ENCODE data around the gene KRTDAP.

Gene KRTDAP

DNA sequence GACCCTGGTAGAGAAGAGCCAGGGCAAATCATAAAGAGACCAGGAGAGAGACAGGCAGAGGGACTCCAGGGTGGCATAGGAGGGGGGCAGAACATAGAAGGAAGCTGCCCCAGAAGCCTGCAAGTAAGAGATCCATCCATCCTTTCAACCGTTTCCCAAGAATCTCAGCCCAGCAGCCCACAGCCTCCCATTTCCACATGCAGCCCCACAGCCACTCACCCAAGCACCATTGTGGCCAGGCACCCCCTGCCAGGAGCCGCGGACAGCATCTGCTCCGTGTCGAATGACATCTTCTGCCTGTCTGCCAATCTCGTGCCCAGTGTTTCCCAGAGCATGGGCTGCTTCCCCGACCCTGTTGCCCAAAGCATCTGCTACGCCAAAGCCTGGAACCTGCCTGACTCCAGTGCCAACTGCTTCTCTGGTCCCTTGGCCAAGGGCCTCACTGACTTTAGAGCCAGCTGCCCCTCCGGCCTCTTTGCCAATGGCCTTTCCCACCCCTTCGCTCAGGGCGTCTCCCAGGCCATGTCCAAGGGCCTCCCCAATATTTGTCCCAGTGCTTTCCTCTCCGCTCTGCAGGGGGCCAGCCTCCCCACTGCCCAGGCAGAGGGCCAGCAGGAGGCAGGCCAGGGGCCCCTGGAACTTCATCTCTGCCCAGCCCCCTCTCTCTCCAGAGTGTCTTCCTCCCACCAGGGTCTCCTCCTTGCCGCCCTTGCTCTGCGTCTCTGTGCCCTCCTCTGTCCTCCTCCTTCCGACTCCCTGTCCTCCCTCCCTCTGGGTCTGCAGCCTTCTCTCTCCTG lies 22.8 kb upstream of the KRTDAP start:
- DNase-seq: no peak

DNA sequence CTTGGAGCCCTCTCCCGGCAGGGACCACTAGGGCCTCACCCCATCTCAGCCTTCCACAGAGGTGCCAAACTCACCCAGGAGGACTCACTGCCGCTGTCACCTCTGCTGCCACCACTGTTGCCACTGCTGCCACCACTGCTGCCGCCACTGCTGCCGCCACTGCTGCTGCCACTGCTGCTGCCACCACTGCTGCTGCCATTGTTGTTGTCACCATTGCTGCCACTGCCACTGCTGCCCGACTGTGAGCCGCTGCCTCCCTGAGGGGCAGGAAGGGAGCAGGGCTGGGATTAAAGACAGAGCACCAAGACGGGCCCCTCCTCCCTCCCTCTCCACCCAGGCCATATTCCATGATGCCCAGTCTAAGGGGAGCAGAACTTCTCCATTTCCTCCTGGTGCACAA lies 21.1 kb upstream of the KRTDAP start:
- no peak for DNase-seq

DNA sequence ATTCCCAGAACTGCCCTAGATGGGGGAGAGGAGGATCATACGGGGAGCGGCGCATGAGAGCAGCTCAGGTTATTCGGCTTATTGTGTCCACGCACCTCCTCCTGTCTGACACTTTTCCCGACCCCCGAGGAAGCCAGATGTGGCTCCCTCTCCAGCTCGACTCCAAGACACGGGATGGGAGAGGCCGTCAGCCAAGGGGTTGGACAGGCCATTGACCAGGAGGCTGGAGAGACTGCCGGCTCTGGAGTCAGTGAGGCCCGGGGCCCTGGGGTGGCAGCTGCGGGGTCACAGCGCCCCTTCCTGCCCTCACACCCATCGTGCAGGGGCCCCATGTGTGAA lies 20.3 kb upstream of the KRTDAP start:
- DNase-seq: no peak

DNA sequence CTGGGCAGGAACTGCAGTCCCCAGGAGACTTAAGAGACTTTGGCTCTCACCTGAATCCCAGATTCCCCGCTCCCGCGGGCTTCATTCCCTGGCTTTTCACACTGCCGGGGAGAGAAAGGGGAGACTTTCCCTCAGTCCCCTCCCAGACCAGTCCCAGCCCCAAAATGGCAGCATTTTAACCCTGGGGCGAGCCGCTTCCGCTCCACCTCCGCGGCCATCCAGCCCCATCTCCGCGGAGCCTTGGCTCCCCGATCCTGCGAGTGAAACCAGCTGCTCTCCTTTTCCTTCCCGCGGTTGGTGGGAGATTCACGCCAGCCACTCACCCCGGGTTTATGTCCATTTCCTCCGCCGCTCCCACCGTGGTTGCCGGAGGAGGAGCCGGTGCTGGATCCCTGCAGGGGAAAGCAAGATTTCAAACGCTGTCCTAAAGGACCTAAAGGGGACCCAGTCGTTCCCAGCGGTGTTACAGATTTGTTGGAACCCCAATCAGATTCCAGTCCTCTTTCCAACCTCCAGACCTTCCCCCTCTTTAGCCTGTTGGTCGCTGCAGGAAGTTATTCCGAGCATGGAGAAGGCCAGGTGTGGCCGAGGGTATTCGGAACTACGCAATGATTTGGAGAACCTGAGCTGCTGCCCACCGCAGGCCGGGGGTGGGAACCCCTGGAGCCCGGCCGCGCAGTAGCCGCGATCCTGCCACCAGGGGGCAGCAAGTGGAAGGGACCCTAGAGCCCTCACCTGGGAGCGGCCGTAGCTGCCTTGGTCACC lies 19.8 kb upstream of the KRTDAP start:
- DNase-seq: peak; percentile 80

DNA sequence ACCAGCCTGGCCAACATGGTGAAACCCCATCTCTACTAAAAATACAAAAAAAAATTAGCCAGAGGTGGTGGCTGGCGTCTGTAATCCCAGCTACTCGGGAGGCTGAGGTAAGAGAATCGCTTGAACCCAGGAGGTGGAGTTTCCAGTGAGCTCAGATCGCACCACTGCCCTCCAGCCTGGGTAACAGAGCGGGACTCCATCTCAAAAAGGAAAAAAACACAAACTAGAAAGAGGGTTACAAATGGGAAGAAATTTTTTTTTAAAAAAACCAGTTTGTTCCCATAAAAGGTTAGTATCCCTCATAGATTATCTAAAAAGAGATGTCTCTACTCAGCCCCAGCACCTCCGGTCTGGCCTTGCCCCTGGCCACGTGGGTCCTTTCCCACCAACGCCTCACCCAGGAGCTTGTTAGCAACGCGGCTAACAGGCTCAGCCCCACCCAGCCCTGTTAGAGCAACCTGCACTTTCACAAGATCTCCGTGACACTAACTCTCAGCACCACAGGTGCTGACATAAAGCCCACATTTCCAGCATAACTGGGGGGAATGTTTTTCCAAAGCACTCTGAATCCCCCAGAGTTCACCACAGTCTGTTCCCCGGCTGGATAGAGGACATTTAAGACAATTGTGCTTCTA lies 18.9 kb upstream of the KRTDAP start:
- no peak for DNase-seq

DNA sequence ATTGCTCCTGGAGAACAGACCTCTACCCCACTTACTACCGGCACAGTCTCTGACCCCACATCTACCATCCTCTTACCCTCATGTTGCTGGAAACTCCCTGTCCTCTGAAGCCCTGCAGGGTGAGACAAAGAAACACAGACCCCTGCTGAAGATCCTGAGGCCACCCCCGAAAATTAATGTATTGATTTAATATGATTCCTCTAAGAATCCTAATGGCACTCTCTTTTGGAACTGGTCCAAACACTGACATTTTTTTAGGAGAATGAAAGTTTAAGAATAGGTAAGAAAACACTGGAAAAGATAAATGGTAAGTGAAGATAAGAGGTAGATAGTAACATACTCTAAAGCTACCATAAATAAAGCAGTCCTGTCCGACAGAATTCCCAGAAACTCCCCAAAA lies 17.9 kb upstream of the KRTDAP start:
- no peak for DNase-seq

DNA sequence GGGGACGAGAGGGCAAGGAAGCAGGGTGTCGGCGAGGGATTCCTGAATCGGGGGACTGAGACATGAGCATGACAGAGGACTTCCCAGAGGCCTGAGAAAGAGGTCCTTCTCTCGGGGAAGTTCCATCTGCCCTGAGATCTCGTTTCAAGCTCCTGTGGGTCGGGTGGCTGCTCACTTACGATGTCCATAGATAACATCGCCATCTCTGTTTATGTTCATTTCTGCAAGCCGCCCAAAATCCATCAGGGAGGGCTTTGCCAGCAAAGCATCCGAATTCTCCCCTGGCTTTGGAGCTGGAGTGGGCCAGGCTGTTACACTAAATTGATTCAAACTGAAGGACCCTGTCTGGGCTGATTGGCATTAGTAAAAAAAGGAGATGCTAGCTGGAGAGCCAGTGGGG lies 17.3 kb upstream of the KRTDAP start:
- no peak for DNase-seq

DNA sequence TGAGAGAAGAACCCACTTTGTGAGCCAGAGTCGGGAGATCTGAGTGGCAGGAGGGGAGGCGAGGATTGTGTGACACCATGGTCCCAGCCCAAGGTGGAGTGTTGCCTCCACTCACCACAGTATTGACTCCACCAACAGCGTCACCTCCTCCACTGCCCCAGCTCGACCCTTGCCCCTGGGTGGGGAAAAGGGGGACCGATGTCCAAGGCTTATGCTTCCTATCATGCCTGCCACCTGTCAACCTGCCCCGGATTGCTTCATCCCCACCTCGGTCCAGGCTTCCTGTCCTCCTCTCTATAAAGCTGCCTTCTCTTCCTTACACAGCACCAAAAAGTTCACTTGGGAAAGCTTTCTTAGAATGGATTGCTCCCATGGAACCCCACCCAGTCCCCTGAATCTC lies 15.7 kb upstream of the KRTDAP start:
- DNase-seq: no peak

DNA sequence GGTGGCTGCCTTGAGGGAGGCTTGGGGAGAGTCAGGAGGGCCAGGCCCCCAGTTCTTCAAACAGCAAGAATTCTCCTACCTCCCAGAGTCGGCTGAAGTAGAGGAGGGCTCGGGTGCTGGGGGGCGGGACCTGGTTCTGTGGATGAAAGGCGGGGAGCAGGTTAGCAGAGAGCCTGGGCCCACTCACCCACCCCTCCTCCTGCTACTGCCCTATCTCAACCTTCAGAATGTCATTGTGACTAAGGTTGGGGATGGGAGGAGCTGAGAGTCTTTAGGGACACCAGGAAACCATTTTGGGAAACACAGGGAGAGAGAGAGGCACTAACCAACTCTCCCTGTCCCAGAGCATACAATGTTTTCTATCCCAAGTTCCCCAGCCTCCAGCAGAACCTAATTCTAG lies 12.5 kb upstream of the KRTDAP start:
- DNase-seq: no peak

DNA sequence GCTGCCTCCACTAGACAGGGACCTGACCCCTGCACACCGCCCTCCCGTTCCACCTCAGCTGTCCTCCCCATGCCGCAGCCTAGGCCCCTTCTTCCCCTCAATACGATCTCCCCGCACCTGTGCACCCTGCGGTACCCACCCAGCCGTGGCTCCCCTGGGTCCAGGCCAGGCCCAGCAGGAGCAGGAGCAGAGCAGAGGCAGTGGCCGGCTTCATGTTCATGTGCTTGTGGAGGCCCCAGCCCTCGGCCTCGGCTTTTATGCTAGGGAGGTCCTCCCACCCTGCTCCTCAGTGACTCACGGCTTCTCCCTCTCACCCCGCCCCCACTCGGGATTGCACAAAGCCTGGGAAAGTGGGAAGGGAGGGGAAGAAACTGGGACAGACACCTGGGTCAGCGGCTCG lies 11.4 kb upstream of the KRTDAP start:
- no peak for DNase-seq

DNA sequence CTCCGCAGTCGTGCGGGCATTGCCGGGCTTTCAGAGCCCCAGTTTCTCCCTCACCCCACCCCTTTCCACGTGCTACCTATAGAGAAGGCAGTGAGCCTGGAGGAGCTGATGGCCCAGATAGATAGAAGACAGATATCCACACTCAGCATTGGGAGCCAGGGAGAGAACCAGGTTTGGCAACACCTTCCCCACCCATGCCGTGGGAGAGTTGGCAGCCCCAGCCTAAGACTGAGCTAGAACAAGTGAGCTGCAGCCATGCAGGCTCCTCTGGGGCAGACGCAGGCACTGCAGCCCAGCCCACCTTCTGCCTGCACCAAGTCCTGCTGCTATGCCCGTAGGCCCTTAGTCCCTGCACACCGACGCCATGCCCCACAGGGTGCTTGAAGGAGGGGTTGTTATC lies 10.3 kb upstream of the KRTDAP start:
- no peak for DNase-seq

DNA sequence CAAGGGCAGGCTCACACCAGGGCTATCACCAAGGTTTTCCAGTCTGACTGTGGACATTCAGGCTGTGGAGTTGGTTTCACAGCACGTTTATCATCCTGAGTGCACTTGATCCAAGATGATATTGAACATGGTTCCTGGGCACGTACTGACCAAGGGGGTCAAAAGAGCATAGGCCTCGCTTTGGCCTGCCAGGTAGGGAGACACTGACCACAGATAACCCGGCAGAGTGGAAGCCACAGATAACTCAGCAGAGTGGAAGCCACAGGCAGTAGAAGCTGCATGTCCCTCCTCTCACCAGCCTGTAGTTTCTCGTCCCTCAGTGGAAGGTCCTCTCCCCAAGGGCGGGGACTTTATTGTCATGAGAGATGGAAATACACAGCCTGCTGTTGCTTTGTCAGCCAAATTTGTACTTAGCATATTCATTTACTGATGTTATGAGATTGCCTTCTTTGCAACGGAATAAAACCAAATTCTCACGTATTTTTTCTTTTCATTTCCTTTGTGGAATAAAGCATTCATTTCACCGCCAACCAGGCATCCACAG lies 8.8 kb upstream of the KRTDAP start:
- no peak for DNase-seq

DNA sequence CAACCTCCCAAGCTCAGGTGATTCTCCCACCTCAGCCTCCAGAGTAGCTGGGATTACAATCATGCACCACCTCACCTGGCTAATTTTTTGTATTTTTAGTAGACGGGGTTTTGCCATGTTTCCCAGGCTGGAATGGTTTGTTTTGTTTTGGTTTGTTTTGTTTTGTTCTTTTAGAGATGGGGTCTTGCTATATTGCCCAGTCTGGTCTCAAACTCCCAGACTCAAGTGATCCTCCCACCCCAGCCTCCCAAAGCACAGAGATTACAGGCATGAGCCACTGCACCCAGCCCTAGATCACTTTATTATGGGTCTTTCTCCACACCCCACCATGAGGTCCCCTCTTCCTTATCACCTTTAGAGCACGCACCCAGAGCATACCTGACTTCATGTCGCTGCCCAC lies 8.0 kb upstream of the KRTDAP start:
- DNase-seq: no peak

DNA sequence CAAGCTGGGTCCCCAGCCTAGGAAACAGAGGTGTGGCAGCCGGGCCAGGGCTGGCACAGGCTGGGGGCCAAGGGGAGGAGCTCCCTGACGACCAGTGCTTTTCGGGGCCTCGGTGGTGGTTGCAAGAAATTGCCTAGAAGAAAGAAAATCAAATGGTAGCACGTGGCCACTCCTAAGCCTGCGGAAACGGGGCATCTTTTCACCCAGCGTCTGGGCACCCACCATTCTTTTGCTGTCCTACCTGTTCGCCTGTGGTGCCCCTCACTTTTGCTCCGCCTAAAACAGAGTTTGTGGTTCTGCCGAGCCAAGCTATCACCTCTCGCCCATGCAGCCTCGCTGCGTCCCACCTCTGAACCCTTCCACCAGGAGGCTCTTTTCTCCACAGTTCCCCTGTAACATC lies 7.1 kb upstream of the KRTDAP start:
- DNase-seq: no peak

DNA sequence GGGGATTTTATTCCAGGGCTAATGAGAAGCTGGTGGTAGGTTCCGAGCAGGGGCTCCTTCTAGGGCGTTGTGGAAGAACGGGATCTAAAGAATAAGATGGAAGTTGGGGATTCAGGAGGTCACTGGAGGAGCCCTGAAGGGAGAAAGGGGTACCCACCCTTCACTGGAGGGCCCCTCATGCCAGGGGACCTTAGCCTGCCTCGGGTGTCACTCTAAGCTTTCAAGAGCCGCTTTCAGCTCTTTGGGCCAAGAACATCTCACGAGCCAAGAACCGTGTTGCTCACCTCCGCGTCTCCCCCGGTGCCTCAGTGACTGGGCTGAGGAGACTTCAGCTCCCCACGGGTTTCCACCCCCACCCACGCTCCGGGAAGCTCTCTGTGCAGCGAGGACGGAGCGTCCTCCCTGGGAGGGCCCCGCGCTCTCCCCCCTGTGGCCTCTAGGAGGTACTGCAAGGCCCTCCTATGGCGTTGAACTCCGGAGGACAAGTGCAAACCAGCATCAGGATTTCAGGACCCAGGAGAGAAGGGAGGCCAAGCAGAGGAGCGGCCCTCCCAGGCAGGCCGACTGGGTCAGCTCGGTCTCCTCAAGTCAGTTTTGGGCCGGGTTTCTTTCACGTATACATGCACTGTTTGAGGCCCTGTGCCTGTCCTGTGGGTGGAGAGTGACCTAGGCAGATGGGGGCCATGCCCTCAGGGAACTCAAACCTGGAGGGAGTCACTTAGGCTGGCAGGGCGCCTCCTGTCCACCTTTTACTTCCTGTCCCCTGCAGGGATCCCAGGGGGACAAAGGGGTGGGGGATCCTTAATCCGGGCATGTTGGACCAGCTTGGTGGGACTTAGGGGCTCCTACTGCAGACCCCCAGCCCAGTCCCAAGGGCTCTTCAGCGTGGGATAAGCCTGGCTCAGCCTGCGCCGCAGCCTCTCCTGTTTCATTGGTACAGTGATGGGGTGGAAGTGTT lies 5.1 kb upstream of the KRTDAP start:
- DNase-seq: peak; percentile 73

DNA sequence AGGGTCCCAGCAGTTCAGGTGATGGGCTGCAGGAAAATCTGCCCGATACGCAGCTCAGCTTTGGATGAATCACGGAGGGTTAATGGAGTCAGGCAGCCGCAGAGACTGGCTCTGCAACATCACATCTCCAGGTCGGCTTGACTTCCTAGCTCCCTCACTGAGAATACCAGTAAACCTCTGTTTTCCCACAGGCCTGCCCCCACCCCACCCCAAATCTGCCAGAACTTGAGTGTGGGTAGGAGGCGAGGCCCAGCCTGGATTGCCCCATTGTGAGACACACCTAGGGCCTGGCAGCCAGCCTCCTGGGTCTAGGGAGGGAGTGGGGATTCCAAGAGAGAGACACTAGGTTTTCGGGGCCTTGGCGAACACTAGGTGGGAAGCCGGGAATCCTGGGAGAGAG lies 3.7 kb upstream of the KRTDAP start:
- no peak for DNase-seq

DNA sequence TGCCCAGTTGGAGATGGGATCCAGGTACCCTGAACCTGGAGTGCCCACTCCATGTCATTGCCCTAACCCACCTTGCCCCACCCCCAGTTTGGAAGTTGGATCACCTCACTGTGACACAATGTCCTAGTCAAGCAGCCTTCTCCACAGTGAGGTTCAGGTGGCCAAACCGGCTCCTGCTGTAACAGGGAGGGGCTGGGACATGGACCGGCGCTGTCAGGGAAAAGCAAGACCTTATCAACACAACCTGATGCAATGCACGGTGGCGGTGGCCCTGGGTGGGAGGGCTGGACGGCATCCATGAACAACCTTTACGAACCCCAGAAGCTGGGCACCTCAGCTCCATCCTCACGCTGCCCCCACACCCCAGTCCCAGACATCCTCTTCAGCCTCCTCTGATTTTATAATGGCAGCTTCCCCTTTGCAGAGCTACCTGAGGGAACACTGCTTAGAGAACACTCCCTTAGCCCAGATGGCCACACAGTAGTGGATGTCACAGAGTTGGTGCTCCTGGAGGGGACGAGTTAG lies 1.6 kb upstream of the KRTDAP start:
- no peak for DNase-seq

DNA sequence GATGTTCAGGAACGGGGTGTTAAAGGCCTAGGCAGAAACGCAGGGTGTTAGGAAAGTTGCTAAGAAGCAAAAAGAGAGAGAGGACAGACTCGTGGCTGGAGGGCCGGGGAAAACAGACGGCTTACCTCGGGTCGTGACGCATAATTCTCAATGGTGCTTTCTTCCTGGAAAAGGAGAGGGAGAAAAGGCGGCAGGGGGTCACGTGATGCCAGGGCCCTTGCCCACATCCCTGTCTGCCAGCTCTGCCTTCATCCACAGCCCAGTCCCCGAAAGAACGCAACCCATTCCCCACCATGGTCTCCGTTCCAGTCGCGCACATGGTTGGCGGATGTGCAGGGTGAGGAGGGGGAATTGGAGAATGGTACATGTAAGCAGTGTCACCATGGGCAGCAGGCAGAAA lies 1.6 kb downstream of the KRTDAP start:
- DNase-seq: no peak

DNA sequence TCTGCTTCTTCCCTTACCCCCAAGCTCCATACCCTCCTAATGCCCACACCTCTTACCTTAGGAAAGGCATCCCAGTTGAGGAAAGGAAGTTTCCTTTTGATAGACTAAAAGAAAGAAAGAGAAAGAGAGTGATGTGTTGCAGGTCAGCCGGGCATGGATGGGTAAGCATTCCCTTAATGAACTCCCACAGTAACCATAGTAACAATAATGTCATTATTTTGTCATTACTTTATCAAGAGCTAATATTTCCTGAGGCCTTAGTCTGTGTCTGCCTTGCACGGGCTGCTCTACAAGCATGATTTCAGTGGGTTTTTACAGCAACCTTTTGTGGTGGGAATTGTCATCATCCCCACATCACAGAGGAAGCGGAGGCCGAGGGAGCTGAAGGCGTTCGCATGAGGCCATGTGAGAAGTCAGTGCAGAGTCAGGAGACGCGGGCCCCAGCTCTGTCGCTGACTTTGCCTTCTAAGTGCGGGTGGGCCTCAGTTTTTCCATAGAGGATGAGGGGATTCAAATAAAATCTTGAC lies 2.5 kb downstream of the KRTDAP start:
- DNase-seq: no peak

DNA sequence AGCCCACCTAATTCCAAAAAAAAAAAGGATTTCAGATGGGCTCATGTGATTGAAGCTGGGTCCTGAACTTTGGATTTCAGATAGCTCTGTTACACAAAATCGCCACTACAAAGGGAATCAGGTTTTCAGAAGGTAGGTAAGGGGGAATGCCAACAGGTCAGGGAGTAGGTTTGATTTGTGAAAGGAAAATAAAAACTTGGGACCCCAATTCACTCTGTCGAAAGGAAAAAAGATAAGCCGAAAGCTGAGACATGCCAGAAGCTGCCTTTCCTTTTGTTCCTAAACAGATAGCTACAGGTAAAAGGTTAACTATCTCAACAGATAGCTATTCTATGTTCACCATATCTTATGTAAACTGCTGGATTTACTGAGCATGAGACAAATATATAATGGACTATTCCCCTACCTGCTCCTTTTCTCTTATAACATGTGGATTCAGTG lies 4.0 kb downstream of the KRTDAP start:
- no peak for DNase-seq

DNA sequence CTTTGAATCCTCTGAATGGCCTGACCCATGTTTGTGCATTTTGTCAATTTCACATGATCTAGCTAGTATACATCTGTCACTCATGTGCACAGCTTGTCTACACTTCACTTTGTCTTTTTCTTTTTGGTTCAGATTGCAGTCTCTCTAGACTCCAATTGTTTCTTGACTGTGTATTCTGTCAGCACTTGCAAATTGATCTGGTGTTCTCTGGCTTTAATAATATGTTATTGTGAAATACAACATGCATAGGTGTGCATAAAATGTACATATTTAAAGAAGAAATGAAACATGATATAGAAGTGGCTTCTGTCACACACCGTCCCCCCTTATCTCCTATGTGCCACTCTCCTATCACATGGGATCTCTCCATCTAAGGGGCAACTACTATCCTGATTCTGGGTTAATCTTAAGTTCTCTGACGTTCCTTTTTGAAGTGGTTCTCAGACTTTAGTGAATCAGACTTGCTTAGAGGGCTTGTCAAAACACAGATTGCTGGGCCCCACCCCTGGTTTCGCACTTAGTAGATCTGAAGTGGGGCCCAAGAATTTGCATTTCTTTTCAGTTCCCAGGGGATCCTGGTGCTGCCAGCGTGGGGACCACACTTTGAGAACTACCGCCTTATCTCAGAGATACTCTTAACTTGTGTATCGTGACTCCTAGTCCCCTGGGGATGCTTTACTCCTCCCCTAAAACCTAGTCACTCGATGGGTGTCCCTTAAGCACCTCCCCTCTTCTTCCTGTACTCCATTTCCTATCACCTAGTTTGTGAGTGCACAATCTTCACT lies 5.8 kb downstream of the KRTDAP start:
- no peak for DNase-seq
